ENCODE measurements around the gene KHK. TPM values are rescaled to one million over a fixed set of nuclear protein-coding genes. Genes with fewer than 3 reads are reported as not detected.

KHK gene
- total and polyA plus RNA-seq, 2 of the 8 experiments (the other 6 are each of a cell fraction or from before 2014, with no cell fraction given): 11.0 to 17.7 TPM

DNA sequence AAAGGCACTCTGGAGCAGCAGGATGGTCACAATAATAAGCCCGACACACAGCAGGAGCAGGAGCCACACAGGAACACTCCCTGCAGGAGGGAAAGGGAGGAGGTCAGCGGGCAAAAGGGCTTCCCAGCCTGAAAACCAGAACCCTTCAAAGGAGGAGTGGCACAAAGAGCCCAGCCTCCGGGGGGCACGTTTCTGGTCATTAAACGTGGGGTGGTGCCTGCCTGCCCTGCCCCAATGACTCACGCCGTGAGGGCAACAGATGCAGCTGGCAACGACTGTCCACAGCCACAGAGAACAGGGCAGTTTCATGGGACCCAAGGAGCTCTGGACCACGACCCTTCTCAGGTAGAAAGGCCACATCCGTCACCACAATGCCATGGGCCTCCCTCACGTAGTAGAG, 44.9 kb downstream of the KHK start:
- ChIA-PET POLR2A (ENCODE audit: partially characterized antibody) (interaction anchor here (0.8 to 1.8 kb wide), 3 partner anchors 8 to 67 kb away, joined by 3 to 9 read pairs (median 3); partner anchors contain the start of gene ABHD1), CTCF (ENCODE audit: partially characterized antibody) (interaction anchor here (0.6 to 4.1 kb wide), 10 partner anchors 12 to 161 kb away, joined by 3 to 26 read pairs (median 4); partner anchors contain the start of gene TCF23)
- Histone ChIP-seq H3K27ac (ENCODE audit: low read depth, low read length) (no peak overlapping the region), H2BK120ac (replicated peaks; ENCODE audit: low read depth, low read length) (no peak overlapping the region), H3K79me1 (ENCODE audit: low read depth, low read length) (peaks cover 4% of the 10 kb centered on the region), H3K36me3 (ENCODE audit: control insufficient read depth in 2 of 4, insufficient read depth in 4 of 4, low read length in 3 of 4) (peaks cover 2 to 26% (median 16%) of the 10 kb centered on the region in 4 experiments; a peak in 6 of 8 replicates), H3K79me2 (ENCODE audit: control insufficient read depth in 1 of 2, insufficient read depth in 2 of 2, low read length in 2 of 2) (peaks cover 0 to 15% of the 10 kb centered on the region in 2 experiments; a peak in 2 of 4 replicates), H3K14ac (ENCODE audit: insufficient read length) (no peak overlapping the region), H3K4me3 (ENCODE audit: extremely low read depth in 1 of 4, insufficient read depth in 2 of 4, low read depth in 3 of 4, low read length in 4 of 4) (no peak overlapping the region), H2BK12ac (ENCODE audit: low read depth, low read length) (no peak overlapping the region), H3K18ac (ENCODE audit: extremely low read depth, low read length) (no peak overlapping the region), H2BK5ac (ENCODE audit: low read depth, low read length) (no peak overlapping the region), H3K4me2 (ENCODE audit: insufficient read depth in 1 of 2, low read depth in 2 of 2, low read length in 2 of 2) (no peak overlapping the region), H3K4me1 (replicated peaks in 1 of 4; ENCODE audit: control insufficient read depth in 3 of 4, insufficient read depth in 4 of 4, low read length in 3 of 4) (peaks cover 0 to 4% (median 3%) of the 10 kb centered on the region in 4 experiments; a peak in 5 of 7 replicates), H4K20me1 (replicated peaks in 1 of 2; ENCODE audit: control insufficient read depth in 1 of 2, insufficient read depth in 2 of 2, low read length in 2 of 2) (peaks cover 8 to 14% of the 10 kb centered on the region in 2 experiments), H4K5ac (ENCODE audit: insufficient read length, low read depth, low read length) (no peak overlapping the region), H2BK15ac (ENCODE audit: low read length) (no peak overlapping the region), H2AFZ (ENCODE audit: low read length) (no peak overlapping the region), H2BK20ac (ENCODE audit: low read length) (no peak overlapping the region), H3K56ac (replicated peaks; ENCODE audit: insufficient read length, low read depth, low read length) (no peak overlapping the region), H4K91ac (replicated peaks; ENCODE audit: insufficient read length, low read length) (no peak overlapping the region), H3K9me3 (ENCODE audit: insufficient read depth in 2 of 2, low read depth in 1 of 2, low read length in 1 of 2) (no peaks in the 10 kb centered on the region), H3K9ac (replicated peaks in 1 of 4; ENCODE audit: extremely low read depth in 1 of 4, low read depth in 3 of 4, low read length in 3 of 4) (no peak overlapping the region), H4K8ac (ENCODE audit: extremely low read depth, insufficient read depth, low read length) (no peak overlapping the region; the same call in 1 of the 2 replicates), H3K27me3 (replicated peaks in 1 of 4; ENCODE audit: control insufficient read depth in 3 of 4, extremely low read depth in 1 of 4, insufficient read depth in 3 of 4, low read length in 3 of 4) (no peaks in the 10 kb centered on the region; a peak in 2 of 7 replicates), H3K23ac (ENCODE audit: insufficient read length) (no peak overlapping the region), H2AK5ac (ENCODE audit: low read depth, low read length) (no peak overlapping the region), H3K23me2 (ENCODE audit: low read depth, low read length) (peaks cover 2% of the 10 kb centered on the region; the same call in 1 of the 2 replicates), H3K4ac (replicated peaks; ENCODE audit: insufficient read length, low read depth, low read length) (no peak overlapping the region)
- FAIRE-seq (no peak), DNase-seq (ENCODE audit: low read depth in 1 of 2, low spot score in 2 of 2) (no peak)
- 83% methylated on average over 11 of the region's 11 CpGs; no CpG with 5 or more reads in 1 of the 2 experiments for WGBS, 2 experiments (ENCODE audit: extremely low coverage in 1 of 2, insufficient coverage in 1 of 2, insufficient read length in 1 of 2, insufficient replicate concordance in 2 of 2, low coverage in 1 of 2, low lambda C conversion rate in 2 of 2, missing lambda C conversion rate in 1 of 2)
- TF ChIP-seq BCL11A (IDR thresholded peaks at IDR 0.05; ENCODE audit: low read depth in 2 of 2, low read length in 2 of 2) (no peak), JUND (IDR thresholded peaks at IDR 0.05; ENCODE audit: low read length) (no peak), RNF2 (IDR thresholded peaks at IDR 0.05; ENCODE audit: borderline replicate concordance, low read depth, low read length, missing control alignments, poor library complexity, severe bottlenecking) (no peak), NRF1 (IDR thresholded peaks at IDR 0.05; ENCODE audit: low read depth, low read length) (no peak), CHD1 (IDR thresholded peaks at IDR 0.05; ENCODE audit: low read depth, low read length) (no peak), SIN3A (conservative IDR thresholded peaks at IDR 0.05 in 1 of 2, IDR thresholded peaks at IDR 0.05 in 1 of 2; ENCODE audit: low read depth in 1 of 2, low read length in 2 of 2) (no peak), SUZ12 (IDR thresholded peaks at IDR 0.05; ENCODE audit: low read length) (no peak), JUN (IDR thresholded peaks at IDR 0.05; ENCODE audit: low read depth, low read length) (no peak), SP1 (IDR thresholded peaks at IDR 0.05; ENCODE audit: low read depth, low read length) (no peak), POLR2AphosphoS5 (IDR thresholded peaks at IDR 0.05; ENCODE audit: low read depth, low read length) (no peak), EZH2 (IDR thresholded peaks at IDR 0.05; ENCODE audit: low read depth, low read length, severe bottlenecking) (no peak), TEAD4 (IDR thresholded peaks at IDR 0.05; ENCODE audit: low read depth, low read length) (no peak)
- TF ChIP-seq, protein P1, sequence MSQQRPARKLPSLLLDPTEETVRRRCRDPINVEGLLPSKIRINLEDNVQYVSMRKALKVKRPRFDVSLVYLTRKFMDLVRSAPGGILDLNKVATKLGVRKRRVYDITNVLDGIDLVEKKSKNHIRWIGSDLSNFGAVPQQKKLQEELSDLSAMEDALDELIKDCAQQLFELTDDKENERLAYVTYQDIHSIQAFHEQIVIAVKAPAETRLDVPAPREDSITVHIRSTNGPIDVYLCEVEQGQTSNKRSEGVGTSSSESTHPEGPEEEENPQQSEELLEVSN (IDR thresholded peaks at IDR 0.05): no peak
